PFSK-1 (cell line): ENCODE data around the gene PCSK6.

Experiments used
- SIN3A ChIP-seq: IDR thresholded peaks from 2 replicates; pipeline ENCODE4 v1.6.1; 2012; ENCODE audit warnings: mild to moderate bottlenecking, low read length, moderate library complexity, borderline replicate concordance; ENCODE audit not compliant: insufficient read depth
- TAF1 ChIP-seq: IDR thresholded peaks from 2 replicates; pipeline ENCODE4 v1.6.1; 2012; ENCODE audit warnings: low read length, control low read depth, borderline replicate concordance; ENCODE audit not compliant: insufficient read depth
- TF ChIP-seq, protein P1 (sequence below), 2 experiments: IDR thresholded peaks; 2 replicates each; pipeline versions ENCODE4 v1.6.1 to v1.8.0; 2011 to 2012; ENCODE audit warnings: low read depth in 2 of 2, low read length in 2 of 2, control low read depth in 1 of 2, inconsistent platforms in 1 of 2, mild to moderate bottlenecking in 1 of 2, moderate library complexity in 1 of 2; ENCODE audit not compliant: insufficient read depth in 1 of 2

DNA sequence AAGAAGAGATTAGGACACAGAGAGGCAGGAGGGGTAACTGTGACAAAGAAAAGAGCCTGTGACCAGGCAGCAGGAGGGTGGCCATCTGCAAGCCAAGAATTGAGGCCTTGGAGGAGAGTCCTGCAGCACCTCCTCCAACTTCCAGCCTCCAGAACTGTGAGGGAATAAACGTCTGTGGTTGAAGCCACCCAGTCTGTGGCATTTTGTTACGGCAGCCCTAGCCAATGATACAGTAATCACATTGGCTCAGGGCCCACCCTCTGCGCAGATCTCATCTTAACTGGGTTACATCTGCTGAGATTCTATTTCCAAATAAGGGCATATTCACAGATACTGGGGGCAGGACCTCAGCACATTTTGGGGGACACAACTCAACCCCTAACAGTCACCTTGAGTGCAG, 223.5 kb downstream of the PCSK6 start:
- TF ChIP-seq SIN3A (no peak), TAF1 (no peak)
- TF ChIP-seq, protein P1, sequence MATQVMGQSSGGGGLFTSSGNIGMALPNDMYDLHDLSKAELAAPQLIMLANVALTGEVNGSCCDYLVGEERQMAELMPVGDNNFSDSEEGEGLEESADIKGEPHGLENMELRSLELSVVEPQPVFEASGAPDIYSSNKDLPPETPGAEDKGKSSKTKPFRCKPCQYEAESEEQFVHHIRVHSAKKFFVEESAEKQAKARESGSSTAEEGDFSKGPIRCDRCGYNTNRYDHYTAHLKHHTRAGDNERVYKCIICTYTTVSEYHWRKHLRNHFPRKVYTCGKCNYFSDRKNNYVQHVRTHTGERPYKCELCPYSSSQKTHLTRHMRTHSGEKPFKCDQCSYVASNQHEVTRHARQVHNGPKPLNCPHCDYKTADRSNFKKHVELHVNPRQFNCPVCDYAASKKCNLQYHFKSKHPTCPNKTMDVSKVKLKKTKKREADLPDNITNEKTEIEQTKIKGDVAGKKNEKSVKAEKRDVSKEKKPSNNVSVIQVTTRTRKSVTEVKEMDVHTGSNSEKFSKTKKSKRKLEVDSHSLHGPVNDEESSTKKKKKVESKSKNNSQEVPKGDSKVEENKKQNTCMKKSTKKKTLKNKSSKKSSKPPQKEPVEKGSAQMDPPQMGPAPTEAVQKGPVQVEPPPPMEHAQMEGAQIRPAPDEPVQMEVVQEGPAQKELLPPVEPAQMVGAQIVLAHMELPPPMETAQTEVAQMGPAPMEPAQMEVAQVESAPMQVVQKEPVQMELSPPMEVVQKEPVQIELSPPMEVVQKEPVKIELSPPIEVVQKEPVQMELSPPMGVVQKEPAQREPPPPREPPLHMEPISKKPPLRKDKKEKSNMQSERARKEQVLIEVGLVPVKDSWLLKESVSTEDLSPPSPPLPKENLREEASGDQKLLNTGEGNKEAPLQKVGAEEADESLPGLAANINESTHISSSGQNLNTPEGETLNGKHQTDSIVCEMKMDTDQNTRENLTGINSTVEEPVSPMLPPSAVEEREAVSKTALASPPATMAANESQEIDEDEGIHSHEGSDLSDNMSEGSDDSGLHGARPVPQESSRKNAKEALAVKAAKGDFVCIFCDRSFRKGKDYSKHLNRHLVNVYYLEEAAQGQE (IDR thresholded peaks at IDR 0.05; ENCODE audit: insufficient read depth in 1 of 2, low read depth in 2 of 2, low read length in 2 of 2) = no peak
